Esophagus squamous epithelium (tissue), 4 donors: ENCODE measurements around the gene CD164L2.

ENCODE experiments used
- CTCF ChIP-seq, 6 experiments: fragments of 450-650 bp in 4 of 6; fragments of 200-600 bp in 2 of 6; sonication (generic) in 2 of 6; IDR thresholded peaks; one replicate each; pipeline ENCODE4 v1.5.1; 2016 to 2019; ENCODE audit warnings: antibody characterized with exemption in 6 of 6, mild to moderate bottlenecking in 4 of 6, moderate library complexity in 4 of 6
- POLR2A ChIP-seq, 4 donors: fragments of 450-650 bp; IDR thresholded peaks; one replicate each; pipeline ENCODE4 v1.6.1; 2017; ENCODE audit warnings: antibody characterized with exemption in 4 of 4, mild to moderate bottlenecking in 4 of 4, moderate library complexity in 3 of 4

DNA sequence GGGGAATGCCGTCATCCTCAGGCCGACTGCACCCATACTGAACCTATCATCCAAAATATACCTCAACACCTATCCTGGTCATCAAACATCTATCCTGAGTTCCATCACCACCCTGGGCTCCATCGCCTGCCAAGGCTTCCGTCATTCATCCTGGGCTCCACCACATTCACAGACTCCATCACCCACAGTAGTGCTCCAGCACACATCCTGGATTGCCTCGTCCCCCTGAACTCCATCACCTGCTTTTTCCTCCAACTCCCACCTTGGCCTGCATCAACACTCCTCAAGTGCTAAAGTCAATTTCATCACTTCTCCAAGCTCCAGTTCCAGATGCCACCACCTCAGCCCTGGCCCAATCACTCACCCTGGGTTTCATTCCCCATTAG lies 24.2 kb downstream of the CD164L2 start:
- TF ChIP-seq POLR2A (IDR thresholded peaks at IDR 0.05) (no peak), CTCF (IDR thresholded peaks at IDR 0.05) (no peak)
